OCI-LY3 (cell line): Measurements from ENCODE around the gene ALOXE3.

ENCODE experiments used
- H2AFZ ChIP-seq: fragments of 200-600, 300-600 bp; shearing (Covaris generic); 2 replicates; pipeline ENCODE4 v1.6.0; 2014; ENCODE audit warnings: antibody characterized with exemption, low read depth, low read length
- H3K27ac ChIP-seq: fragments of 200-600, 300-600 bp; sonication (generic); 2 replicates; pipeline ENCODE4 v1.5.1; 2014; ENCODE audit warnings: mild to moderate bottlenecking, low read length, moderate library complexity, mixed read lengths
- H3K27me3 ChIP-seq: fragments of 200-600, 300-600 bp; sonication (generic); 2 replicates; pipeline ENCODE4 v1.6.1; 2014; ENCODE audit warnings: low read depth, low read length, mixed read lengths
- H3K36me3 ChIP-seq: fragments of 200-600, 300-600 bp; sonication (generic); replicated peaks from 2 replicates; pipeline ENCODE3; 2014; ENCODE audit warnings: low read depth, low read length, mixed read lengths
- H3K4me1 ChIP-seq: fragments of 300-600, 200-600 bp; sonication (generic); 2 replicates; pipeline ENCODE4 v1.6.1; 2014; ENCODE audit warnings: low read length, mixed read lengths
- H3K4me2 ChIP-seq: fragments of 200-600, 300-600 bp; sonication (generic); 2 replicates; pipeline ENCODE4 v1.6.1; 2014; ENCODE audit warnings: low read length, mixed read lengths
- H3K4me3 ChIP-seq: fragments of 300-600, 200-600 bp; sonication (generic); 2 replicates; pipeline ENCODE4 v1.5.1; 2014; ENCODE audit warnings: antibody characterized with exemption, mild to moderate bottlenecking, low read length, moderate library complexity
- H3K79me2 ChIP-seq: fragments of 300-600, 200-600 bp; shearing (Covaris generic); 2 replicates; pipeline ENCODE4 v1.6.1; 2014; ENCODE audit warnings: mild to moderate bottlenecking, low read length, mixed read lengths
- H3K9ac ChIP-seq: fragments of 300-600, 200-600 bp; shearing (Covaris generic); 2 replicates; pipeline ENCODE4 v1.6.0; 2014; ENCODE audit warnings: mild to moderate bottlenecking, low read length, moderate library complexity
- H3K9me3 ChIP-seq: fragments of 200-600, 300-600 bp; shearing (Covaris generic); 2 replicates; pipeline ENCODE4 v1.6.1; 2014; ENCODE audit warnings: low read length, mixed read lengths; ENCODE audit not compliant: insufficient read depth
- H4K20me1 ChIP-seq: fragments of 200-600, 300-600 bp; sonication (generic); 2 replicates; pipeline ENCODE4 v1.6.1; 2016; ENCODE audit warnings: low read length, mixed read lengths; ENCODE audit not compliant: insufficient read depth
- EZH2phosphoT487 ChIP-seq: fragments of 200-600 bp; shearing (Covaris generic); IDR thresholded peaks from 2 replicates; pipeline ENCODE4 v1.6.1; 2018; ENCODE audit warnings: antibody characterized with exemption, mixed run types, low read depth
- TF ChIP-seq, protein P1 (sequence below): fragments of 200-600, 300-600 bp; sonication (generic); IDR thresholded peaks from 2 replicates; pipeline ENCODE4 v1.5.1; 2014; ENCODE audit warnings: antibody characterized with exemption, low read length, low read depth

The ALOXE3 gene

DNA sequence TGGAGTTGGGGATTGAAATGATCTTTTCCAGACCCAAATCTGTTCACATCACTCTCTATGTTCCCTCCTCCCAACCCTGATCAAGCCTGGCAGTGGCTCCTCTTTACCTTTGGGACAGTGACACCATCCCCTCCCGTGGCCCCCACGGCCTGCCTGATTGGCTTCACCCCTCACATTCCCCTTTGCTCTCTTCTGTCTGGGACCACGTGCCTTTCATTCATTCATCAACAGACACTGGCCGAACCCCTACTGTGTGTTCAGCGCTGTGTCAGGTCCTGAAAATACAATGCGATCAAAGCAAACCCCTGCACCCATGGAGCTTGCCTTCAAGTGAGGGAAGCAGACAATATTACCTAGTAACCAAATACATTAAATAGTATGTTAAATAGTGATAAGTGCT lies 28.6 kb downstream of the ALOXE3 start:
- H3K9ac ChIP-seq: no peak overlapping the region
- H3K4me1 ChIP-seq: peaks cover 15% of the 10 kb centered on the region
- TF ChIP-seq, protein P1, sequence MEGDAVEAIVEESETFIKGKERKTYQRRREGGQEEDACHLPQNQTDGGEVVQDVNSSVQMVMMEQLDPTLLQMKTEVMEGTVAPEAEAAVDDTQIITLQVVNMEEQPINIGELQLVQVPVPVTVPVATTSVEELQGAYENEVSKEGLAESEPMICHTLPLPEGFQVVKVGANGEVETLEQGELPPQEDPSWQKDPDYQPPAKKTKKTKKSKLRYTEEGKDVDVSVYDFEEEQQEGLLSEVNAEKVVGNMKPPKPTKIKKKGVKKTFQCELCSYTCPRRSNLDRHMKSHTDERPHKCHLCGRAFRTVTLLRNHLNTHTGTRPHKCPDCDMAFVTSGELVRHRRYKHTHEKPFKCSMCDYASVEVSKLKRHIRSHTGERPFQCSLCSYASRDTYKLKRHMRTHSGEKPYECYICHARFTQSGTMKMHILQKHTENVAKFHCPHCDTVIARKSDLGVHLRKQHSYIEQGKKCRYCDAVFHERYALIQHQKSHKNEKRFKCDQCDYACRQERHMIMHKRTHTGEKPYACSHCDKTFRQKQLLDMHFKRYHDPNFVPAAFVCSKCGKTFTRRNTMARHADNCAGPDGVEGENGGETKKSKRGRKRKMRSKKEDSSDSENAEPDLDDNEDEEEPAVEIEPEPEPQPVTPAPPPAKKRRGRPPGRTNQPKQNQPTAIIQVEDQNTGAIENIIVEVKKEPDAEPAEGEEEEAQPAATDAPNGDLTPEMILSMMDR: no peak
- no peak for TF ChIP-seq EZH2phosphoT487

DNA sequence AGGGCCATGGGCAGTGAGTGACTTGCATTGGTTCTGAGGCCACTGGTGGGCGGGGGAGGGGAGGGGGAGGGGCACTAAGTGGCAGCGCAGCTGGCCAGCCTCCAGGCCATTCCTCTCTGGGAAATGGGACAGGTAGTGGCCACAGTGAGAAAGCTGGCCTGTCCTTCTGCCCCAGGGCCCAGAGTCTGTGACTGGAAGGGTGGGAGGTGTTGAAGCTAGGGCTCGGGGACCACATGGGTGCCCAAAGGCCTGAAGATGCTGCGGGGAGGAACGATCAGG lies 30.4 kb downstream of the ALOXE3 start:
- Histone ChIP-seq H2AFZ (no peak overlapping the region), H3K27ac (no peak overlapping the region), H3K36me3 (no peaks in the 10 kb centered on the region), H3K4me3 (no peak overlapping the region), H3K9me3 (no peaks in the 10 kb centered on the region), H3K4me1 (peaks cover 15% of the 10 kb centered on the region), H3K4me2 (no peak overlapping the region), H3K27me3 (peaks cover 6% of the 10 kb centered on the region; the same call in 1 of the 2 replicates), H4K20me1 (no peaks in the 10 kb centered on the region), H3K79me2 (no peaks in the 10 kb centered on the region), H3K9ac (no peak overlapping the region)
- TF ChIP-seq, protein P1: no peak
- no peak for TF ChIP-seq EZH2phosphoT487

More for the DNA sequence above, 28.6 kb downstream of the ALOXE3 start:
- no peak overlapping the region for H3K4me3 ChIP-seq
- no peak overlapping the region for H2AFZ ChIP-seq
- no peaks in the 10 kb centered on the region for H3K36me3 ChIP-seq
- H3K4me2 ChIP-seq: no peak overlapping the region
- H3K9me3 ChIP-seq: no peaks in the 10 kb centered on the region
- no peaks in the 10 kb centered on the region for H4K20me1 ChIP-seq
- H3K79me2 ChIP-seq: no peaks in the 10 kb centered on the region
- peaks cover 6% of the 10 kb centered on the region; the same call in 1 of the 2 replicates for H3K27me3 ChIP-seq
- no peak overlapping the region for H3K27ac ChIP-seq

DNA sequence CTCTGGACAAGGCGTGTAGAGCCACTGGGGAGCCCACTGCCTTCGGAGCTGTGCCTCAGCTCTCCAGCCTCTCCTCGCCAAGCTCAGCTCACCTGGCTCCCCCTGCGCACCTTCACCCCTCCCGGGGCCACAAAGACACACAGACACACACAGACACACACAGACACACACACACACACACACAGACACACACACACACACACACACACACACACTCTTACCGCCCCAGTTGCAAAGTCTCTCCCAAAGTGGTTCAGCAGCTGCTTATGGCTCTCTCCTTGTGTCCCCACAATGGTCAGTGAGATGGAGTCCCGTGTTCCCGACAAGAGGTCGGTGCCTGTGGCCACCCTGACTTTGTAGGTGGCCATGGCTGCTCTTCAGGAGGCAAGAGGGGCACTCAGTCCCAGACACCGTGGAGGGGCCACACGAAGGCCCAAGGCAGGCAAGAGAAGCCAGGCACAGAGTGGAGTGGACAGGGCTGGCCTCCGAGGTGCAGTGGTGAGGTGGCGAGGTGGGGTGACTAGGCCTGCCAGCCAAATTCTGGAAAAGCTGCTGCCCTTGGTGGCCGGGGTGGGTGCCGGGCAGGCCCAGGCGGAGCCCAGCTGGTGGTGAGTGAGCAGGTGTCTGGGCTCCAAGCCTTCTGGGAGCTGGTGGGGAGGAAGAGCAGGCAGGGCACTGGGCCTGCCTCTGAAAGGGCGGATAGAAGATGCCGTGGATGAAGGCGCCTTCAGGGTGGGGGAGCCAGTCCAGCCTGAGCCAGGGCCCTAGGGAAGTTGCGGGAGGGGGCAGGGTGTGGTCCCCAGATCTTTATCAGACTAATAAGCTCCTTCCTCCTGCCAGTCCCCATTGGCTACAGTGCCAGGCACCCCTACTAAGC lies 31.0 kb downstream of the ALOXE3 start, which contains the start of gene ALOX12B:
Gene ALOX12B (minus strand): TSS at position 642 of the 877 bp plus-strand sequence. CDS start 274 bp downstream, at position 368.
- H3K4me2 ChIP-seq: no peak within 1 kb of the TSS
- no peaks in the 10 kb centered on the region for H3K36me3 ChIP-seq
- no peaks in the 10 kb centered on the region for H4K20me1 ChIP-seq
- peaks cover 15% of the 10 kb centered on the region for H3K4me1 ChIP-seq
- no peak within 1 kb of the TSS for H3K4me3 ChIP-seq
- H3K27ac ChIP-seq: no peak within 1 kb of the TSS
- H3K9ac ChIP-seq: no peak within 1 kb of the TSS
- peaks cover 6% of the 10 kb centered on the region; the same call in 1 of the 2 replicates for H3K27me3 ChIP-seq
- TF ChIP-seq, protein P1: no peak
- TF ChIP-seq EZH2phosphoT487: no peak
- H2AFZ ChIP-seq: no peak within 1 kb of the TSS
- H3K9me3 ChIP-seq: no peaks in the 10 kb centered on the region
- H3K79me2 ChIP-seq: no peaks in the 10 kb centered on the region

DNA sequence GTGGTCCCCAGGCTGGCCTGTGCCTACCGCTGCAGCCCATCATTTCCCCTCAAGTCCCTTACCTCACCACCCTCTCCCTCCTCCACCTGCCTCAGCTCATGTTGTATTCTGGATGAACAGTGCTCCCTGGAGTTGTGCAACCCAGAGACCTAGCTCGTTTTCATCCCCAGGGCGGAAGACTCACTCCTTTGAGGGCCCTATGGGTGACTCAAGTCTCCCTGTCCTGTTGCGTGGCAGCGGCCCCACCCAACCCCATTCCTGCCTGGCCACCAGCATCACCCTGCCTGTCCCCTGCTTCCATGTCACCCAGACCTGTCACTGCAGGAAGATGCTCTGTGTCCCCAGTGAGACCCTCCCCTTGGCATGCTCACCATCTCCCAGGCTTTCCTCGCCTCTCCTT lies 34.1 kb downstream of the ALOXE3 start:
- Histone ChIP-seq H3K4me1 (peaks cover 5% of the 10 kb centered on the region), H4K20me1 (no peaks in the 10 kb centered on the region), H3K9ac (no peak overlapping the region), H3K27me3 (peaks cover 8% of the 10 kb centered on the region; the same call in 1 of the 2 replicates), H2AFZ (no peak overlapping the region), H3K9me3 (no peaks in the 10 kb centered on the region), H3K79me2 (no peaks in the 10 kb centered on the region), H3K36me3 (no peaks in the 10 kb centered on the region), H3K4me2 (no peak overlapping the region), H3K4me3 (no peak overlapping the region), H3K27ac (no peak overlapping the region)
- no peak for TF ChIP-seq EZH2phosphoT487
- TF ChIP-seq, protein P1: no peak
